ENCODE data around the gene FEZF2. TPM values are rescaled to one million over a fixed set of nuclear protein-coding genes. Genes with fewer than 3 reads are reported as not detected.

Gene FEZF2
- total RNA-seq, 1 donor from 2014 or later: not detected

DNA sequence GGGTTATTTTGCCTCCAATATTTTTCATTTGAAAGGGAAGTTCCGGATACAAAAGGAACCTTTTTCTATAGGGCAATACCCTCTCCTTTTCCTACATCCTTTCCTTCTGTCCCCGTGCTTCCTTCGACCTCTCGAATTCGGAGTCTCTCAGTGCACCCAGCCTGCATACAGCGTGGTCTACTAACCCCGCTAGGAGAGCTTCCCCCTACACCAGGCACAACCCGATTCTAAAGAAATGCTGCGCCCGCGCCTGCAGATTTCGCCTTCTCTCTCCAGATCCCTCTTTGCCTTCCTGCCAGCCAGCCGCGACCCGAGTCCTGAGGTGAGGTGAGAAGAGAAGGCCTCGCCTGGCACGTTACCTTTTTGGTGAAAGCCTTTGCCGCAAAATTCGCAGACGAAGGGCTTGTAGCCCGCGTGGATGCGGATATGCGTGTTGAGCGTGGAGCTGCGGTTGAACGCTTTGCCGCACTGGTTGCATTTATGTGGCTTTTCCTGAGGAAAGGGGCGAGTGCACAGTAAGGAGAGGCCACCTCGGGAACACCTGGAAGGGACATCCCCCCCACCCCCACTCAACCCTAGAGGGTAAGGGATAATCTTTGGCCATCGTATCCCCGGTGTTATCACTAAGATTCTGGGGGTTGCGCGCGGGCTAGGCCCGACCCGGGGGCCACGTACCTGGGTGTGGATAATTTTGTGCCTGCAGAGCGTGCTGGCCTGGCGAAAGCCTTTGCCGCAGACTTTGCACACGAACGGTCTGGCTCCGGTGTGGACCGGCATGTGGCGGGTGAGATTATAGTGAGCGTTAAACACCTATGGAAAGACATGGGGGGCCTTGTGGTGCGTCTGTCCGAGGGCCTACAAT lies 2.3 kb downstream of the FEZF2 start:
- H3K4me1 Mint-ChIP-seq (ENCODE audit: low read depth): no peaks in the 10 kb centered on the region
- no peak overlapping the region for H3K27ac Mint-ChIP-seq
- no peak for DNase-seq (ENCODE audit: low spot score)
- intact Hi-C loops (cut with micrococcal nuclease): loop anchor here (10.0 kb wide), 2 partner anchors 504 to 806 kb away; partner anchors contain the start of genes CADPS and PTPRG
- H3K4me3 Mint-ChIP-seq (ENCODE audit: low read depth): no peak overlapping the region
- H3K9me3 Mint-ChIP-seq: peaks cover 4% of the 10 kb centered on the region
- no peaks in the 10 kb centered on the region for H3K36me3 Mint-ChIP-seq (ENCODE audit: low read depth)
- peaks cover 85% of the 10 kb centered on the region for H3K27me3 Mint-ChIP-seq (ENCODE audit: low read depth)

DNA sequence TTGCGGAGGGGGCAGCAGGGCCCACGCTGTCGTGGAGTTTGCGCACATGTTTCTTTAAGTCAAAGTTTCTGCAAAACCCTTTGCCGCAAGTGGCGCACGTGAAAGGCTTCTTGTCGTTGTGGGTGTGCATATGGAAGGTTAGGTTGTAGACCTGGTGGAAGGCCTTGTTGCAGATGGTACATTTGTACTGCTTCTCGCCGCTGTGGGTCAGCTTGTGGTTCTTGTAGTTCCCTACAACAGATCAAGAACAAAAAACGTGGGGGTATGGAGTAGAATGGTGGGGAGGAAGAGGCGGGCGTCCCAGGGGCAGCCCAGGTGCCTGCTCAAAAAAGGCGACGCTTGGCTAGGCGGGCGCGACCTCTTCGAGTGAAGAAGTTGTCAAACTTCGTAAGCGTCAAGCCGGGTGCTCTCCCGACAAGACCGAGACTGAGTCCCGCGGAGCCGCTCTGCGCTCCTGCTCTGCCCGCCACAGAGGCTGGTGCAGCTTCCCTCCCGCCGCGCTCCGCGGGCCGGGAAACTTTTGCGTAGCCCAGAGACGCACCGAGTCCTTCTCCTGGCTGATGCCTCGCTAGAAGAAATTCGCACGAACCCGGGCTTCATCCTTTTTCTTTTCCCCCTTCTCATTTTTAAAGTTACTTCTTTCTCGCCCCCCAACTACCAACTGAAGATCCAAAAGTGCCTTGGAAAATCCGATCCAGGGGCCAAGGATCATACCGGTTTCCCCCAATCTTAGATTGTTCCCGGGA lies 3.1 kb downstream of the FEZF2 start:
- H3K36me3 Mint-ChIP-seq (ENCODE audit: low read depth): no peaks in the 10 kb centered on the region
- intact Hi-C loops (cut with micrococcal nuclease): loop anchor here (10.0 kb wide), 2 partner anchors 505 to 805 kb away; partner anchors contain the start of genes CADPS and PTPRG

GRCh38 chr3:62369476-62369743 lies 3.9 kb downstream of the FEZF2 start:
- Mint-ChIP-seq H3K4me1 (ENCODE audit: low read depth) (no peaks in the 10 kb centered on the region), H3K27ac (no peak overlapping the region), H3K27me3 (ENCODE audit: low read depth) (peaks cover 83% of the 10 kb centered on the region), H3K9me3 (peaks cover 4% of the 10 kb centered on the region), H3K4me3 (ENCODE audit: low read depth) (no peak overlapping the region), H3K36me3 (ENCODE audit: low read depth) (no peaks in the 10 kb centered on the region)
- no peak for DNase-seq (ENCODE audit: low spot score)
- intact Hi-C loops (cut with micrococcal nuclease): no loop called here

More for the DNA sequence above, 3.1 kb downstream of the FEZF2 start:
- no peak for DNase-seq (ENCODE audit: low spot score)
- no peak overlapping the region for H3K4me3 Mint-ChIP-seq (ENCODE audit: low read depth)
- peaks cover 85% of the 10 kb centered on the region for H3K27me3 Mint-ChIP-seq (ENCODE audit: low read depth)
- H3K9me3 Mint-ChIP-seq: peaks cover 4% of the 10 kb centered on the region
- H3K4me1 Mint-ChIP-seq (ENCODE audit: low read depth): no peaks in the 10 kb centered on the region
- no peak overlapping the region for H3K27ac Mint-ChIP-seq

DNA sequence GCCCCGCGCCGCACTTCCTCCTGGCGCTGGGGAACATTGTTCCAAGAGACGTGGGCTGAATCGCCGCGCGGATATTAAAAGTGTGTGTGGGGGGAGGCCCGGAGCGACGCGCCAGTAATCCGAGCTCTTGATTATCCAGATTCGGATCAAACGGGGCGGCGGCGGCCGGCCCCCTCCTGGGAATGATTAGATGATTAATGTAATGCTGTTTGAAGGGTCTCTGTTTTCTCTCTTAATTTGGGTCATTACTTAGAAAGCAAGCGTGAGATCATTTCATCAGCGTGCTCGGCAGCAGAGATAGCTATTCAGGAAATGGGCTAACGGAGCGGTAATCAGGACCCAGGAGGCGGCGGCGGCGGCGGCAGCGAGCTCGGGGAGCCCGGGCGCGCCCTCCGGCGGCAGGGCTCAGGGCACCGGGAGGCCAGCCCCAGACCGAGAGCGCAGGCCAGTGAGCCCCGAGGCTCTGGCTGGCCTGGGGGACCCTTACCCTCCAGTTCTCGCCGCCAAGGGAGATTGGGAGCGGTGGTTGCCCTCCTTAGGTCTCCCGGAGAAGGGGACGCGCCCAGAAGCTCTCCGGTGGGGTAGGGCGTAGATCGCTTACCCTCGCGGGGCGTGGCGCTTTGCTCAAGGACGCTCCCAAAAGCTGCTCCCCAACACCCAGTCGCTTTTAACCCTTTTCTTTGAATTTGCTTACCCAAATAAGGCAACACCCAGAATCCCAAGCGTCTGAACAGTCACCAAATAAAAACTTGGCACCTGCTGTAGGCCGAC lies 4.5 kb downstream of the FEZF2 start:
- Mint-ChIP-seq H3K27ac (no peak overlapping the region), H3K27me3 (ENCODE audit: low read depth) (peaks cover 81% of the 10 kb centered on the region), H3K4me3 (ENCODE audit: low read depth) (no peak overlapping the region), H3K9me3 (peaks cover 4% of the 10 kb centered on the region), H3K36me3 (ENCODE audit: low read depth) (no peaks in the 10 kb centered on the region), H3K4me1 (ENCODE audit: low read depth) (no peaks in the 10 kb centered on the region)
- intact Hi-C loops (cut with micrococcal nuclease): no loop called here
- no peak for DNase-seq (ENCODE audit: low spot score)

DNA sequence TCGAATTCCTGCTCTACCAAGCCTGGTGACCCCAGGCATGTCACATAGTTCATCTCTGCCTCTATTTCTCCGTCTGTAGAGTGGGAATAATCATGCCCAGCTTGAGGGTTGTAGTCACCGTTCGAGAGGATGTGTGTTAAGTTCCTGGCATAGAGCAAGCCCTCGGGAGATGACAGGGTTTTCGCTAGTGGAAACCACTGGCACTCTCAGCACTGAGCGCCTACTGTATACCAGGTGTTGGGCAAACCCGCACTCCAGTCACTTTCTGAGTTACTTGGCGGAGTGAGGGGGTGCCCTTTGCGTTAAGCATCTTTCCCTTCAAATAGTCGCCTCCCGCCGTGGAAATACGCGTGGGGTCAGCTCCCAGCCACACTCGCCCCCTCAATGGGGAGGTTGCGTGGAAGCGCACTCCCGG lies 5.1 kb downstream of the FEZF2 start:
- H3K9me3 Mint-ChIP-seq: peaks cover 4% of the 10 kb centered on the region
- DNase-seq (ENCODE audit: low spot score): no peak

DNA sequence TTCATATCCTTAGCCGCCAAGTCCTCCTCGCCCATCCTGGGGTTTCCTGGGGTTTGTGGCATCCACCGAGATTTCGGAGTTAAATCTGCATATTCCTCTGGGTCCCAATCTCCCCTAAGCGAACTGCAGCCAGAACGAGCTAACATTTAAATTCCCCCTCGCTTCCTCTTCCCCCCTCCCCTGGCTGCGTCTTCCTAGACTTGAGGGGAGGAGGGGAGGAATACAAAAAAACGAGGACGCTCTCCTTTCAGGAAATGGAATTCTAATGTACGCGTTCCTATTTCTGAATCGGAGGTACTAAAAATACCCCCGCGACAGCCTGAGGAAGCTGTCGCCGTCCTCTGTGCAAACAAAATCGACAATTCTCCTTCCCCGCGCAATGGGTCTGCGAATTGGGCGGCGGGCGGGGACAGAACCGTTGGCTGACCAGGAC lies 5.6 kb downstream of the FEZF2 start:
- peaks cover 76% of the 10 kb centered on the region for H3K27me3 Mint-ChIP-seq (ENCODE audit: low read depth)
- no peaks in the 10 kb centered on the region for H3K4me1 Mint-ChIP-seq (ENCODE audit: low read depth)
- DNase-seq (ENCODE audit: low spot score): no peak
- intact Hi-C loops (cut with micrococcal nuclease): no loop called here
- H3K27ac Mint-ChIP-seq: no peak overlapping the region
- H3K36me3 Mint-ChIP-seq (ENCODE audit: low read depth): no peaks in the 10 kb centered on the region
- H3K4me3 Mint-ChIP-seq (ENCODE audit: low read depth): no peak overlapping the region
- peaks cover 4% of the 10 kb centered on the region for H3K9me3 Mint-ChIP-seq

More for the DNA sequence above, 5.1 kb downstream of the FEZF2 start:
- H3K27me3 Mint-ChIP-seq (ENCODE audit: low read depth): peaks cover 79% of the 10 kb centered on the region
- H3K4me1 Mint-ChIP-seq (ENCODE audit: low read depth): no peaks in the 10 kb centered on the region
- H3K27ac Mint-ChIP-seq: no peak overlapping the region
- no peaks in the 10 kb centered on the region for H3K36me3 Mint-ChIP-seq (ENCODE audit: low read depth)
- H3K4me3 Mint-ChIP-seq (ENCODE audit: low read depth): no peak overlapping the region
- intact Hi-C loops (cut with micrococcal nuclease): no loop called here

DNA sequence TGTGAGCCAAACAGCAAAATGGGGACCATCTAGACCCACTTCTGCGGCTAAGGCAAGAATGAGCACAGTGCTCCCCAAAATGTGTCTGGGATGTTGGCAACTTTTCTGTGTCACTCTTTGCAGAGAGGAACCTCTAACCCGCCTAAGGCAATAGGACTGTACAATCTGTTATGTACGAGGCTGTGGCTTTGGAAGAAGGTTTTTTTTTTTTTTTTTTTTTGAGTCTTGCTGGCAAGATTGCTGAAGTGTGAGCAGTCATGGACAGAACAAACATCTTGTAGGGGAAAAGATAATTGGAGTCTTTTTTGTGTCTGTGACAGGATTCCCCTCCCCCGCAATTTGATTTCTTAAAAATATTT lies 7.2 kb downstream of the FEZF2 start:
- Mint-ChIP-seq H3K27me3 (ENCODE audit: low read depth) (peaks cover 68% of the 10 kb centered on the region), H3K4me1 (ENCODE audit: low read depth) (no peaks in the 10 kb centered on the region), H3K4me3 (ENCODE audit: low read depth) (no peak overlapping the region), H3K9me3 (peaks cover 4% of the 10 kb centered on the region), H3K27ac (no peak overlapping the region), H3K36me3 (ENCODE audit: low read depth) (no peaks in the 10 kb centered on the region)
- intact Hi-C loops (cut with micrococcal nuclease): no loop called here
- no peak for DNase-seq (ENCODE audit: low spot score)

DNA sequence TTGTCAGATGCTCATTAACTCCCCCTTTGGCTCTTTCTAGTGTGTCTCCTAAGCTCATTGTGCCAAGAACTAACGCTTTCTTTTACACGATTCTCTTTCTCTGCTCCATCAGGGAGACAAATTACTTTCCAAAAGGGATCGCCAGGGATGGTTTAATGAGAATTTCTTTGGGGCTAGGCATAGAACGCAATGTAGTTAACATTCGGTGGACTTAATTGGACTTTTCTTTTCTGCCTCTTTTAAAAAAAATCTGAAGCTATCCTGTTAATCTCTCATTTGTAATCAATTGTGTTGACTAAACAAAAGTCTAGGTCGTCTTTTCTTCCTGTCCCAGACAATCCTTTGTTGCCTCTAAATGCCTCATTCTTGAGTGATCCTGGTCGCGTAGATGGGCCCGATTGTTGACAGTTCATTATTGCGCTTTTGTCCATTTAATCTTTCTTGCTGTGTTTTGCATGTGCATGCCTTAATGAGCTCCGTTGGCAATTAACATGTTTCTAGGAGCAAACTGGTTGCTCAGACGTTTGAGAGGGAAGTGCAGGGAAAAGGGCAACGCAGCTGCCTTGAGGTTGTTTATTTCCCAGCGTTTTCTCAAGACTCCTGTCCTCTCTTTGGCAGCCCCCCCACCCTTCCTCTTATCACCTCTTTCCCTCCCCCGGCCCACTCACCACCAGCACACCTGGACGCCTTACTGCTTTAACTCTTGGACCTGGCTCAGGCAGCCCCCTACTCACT lies 7.8 kb downstream of the FEZF2 start:
- Mint-ChIP-seq H3K9me3 (peaks cover 4% of the 10 kb centered on the region), H3K27me3 (ENCODE audit: low read depth) (peaks cover 62% of the 10 kb centered on the region), H3K36me3 (ENCODE audit: low read depth) (no peaks in the 10 kb centered on the region), H3K4me3 (ENCODE audit: low read depth) (no peak overlapping the region), H3K27ac (no peak overlapping the region), H3K4me1 (ENCODE audit: low read depth) (no peaks in the 10 kb centered on the region)
- DNase-seq (ENCODE audit: low spot score): no peak
- intact Hi-C loops (cut with micrococcal nuclease): no loop called here

DNA sequence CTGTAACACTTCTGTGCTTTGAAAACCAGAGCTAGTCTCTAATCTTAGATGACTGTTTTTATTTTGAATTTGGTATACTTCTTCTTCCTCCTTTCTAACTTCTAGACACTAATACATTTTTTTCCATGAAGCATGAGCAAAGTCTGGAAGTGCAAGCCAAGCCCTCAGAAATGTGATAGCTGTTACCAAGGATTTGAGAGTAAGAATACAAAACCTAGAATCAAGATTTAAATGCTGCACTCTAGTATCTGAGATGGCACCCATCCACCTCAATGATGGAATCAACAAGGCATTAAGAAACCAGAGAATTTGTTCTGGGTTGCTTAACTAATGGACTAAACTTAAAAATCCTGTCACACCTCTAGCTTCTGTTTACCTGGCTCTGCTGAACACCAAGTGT lies 9.2 kb downstream of the FEZF2 start:
- Mint-ChIP-seq H3K4me3 (ENCODE audit: low read depth) (no peak overlapping the region), H3K9me3 (no peaks in the 10 kb centered on the region)

DNA sequence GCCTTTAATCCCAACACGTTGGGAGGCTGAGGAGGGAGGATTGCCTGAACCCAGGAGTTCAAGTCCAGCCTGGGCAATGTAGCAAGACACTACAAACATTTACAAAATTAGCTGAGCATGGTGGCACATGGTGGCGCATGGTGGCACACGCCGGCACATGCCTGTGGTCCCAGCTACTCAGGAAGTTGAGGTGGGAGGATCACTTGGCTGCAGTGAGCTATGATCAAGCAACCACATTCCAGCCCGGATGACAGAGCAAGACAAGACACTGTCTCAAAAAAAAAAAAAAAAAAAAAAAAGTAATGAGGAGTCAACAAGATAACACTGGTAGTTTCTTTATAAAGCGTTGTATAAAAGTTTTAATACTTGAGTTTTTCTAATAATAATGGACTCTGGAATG lies 10.1 kb downstream of the FEZF2 start:
- no peak overlapping the region for H3K4me3 Mint-ChIP-seq (ENCODE audit: low read depth)
- H3K36me3 Mint-ChIP-seq (ENCODE audit: low read depth): no peaks in the 10 kb centered on the region
- H3K27ac Mint-ChIP-seq: no peak overlapping the region
- intact Hi-C loops (cut with micrococcal nuclease): no loop called here
- H3K27me3 Mint-ChIP-seq (ENCODE audit: low read depth): peaks cover 41% of the 10 kb centered on the region
- H3K4me1 Mint-ChIP-seq (ENCODE audit: low read depth): no peaks in the 10 kb centered on the region
- H3K9me3 Mint-ChIP-seq: no peaks in the 10 kb centered on the region
- no peak for DNase-seq (ENCODE audit: low spot score)

More for the DNA sequence above, 9.2 kb downstream of the FEZF2 start:
- Mint-ChIP-seq H3K36me3 (ENCODE audit: low read depth) (no peaks in the 10 kb centered on the region), H3K27ac (no peak overlapping the region), H3K27me3 (ENCODE audit: low read depth) (peaks cover 49% of the 10 kb centered on the region), H3K4me1 (ENCODE audit: low read depth) (no peaks in the 10 kb centered on the region)
- intact Hi-C loops (cut with micrococcal nuclease): no loop called here
- DNase-seq (ENCODE audit: low spot score): no peak

DNA sequence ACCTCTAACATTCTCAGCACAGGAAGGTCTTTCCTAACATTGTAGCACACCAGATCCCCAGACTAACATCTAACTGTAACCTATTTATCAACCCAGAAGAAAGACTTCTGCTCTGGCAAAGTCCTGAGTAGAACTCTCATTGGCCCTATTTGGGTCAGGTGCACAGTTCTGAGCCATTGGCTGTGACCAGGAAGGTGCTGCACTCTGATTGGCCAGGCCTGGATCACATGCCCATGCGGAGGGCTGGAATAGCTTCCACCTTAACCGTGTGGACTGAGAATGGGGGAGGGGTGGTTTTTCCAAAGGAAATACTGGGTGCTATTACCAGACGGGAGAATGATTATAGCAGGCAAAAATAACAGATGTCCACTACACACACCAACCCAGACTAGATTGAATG lies 11.5 kb downstream of the FEZF2 start:
- no peaks in the 10 kb centered on the region for H3K9me3 Mint-ChIP-seq
- H3K27ac Mint-ChIP-seq: no peak overlapping the region
- DNase-seq (ENCODE audit: low spot score): no peak
- H3K36me3 Mint-ChIP-seq (ENCODE audit: low read depth): no peaks in the 10 kb centered on the region
- H3K4me3 Mint-ChIP-seq (ENCODE audit: low read depth): no peak overlapping the region
- H3K27me3 Mint-ChIP-seq (ENCODE audit: low read depth): peaks cover 27% of the 10 kb centered on the region
- intact Hi-C loops (cut with micrococcal nuclease): no loop called here
- no peaks in the 10 kb centered on the region for H3K4me1 Mint-ChIP-seq (ENCODE audit: low read depth)

DNA sequence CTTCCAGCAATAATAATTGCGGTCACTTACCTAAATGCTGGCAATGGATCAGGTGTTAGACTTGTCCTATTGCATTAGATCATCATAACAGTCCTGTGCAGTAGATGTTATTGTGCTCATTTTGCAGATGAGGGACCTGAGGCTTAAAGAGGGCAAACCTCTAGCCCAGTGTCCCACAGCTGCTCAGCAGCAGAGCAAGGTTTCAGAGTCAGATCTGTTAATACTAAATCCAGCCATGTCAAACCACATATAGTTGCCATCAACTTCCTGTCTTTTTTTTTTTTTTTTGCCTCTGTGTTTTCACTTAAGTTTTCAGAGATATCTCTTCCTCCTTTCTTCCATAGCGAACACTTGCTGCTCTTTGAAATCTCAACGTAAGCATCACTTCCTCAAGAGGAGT lies 12.1 kb downstream of the FEZF2 start:
- Mint-ChIP-seq H3K4me1 (ENCODE audit: low read depth) (no peaks in the 10 kb centered on the region), H3K27me3 (ENCODE audit: low read depth) (peaks cover 21% of the 10 kb centered on the region), H3K4me3 (ENCODE audit: low read depth) (no peak overlapping the region), H3K27ac (no peak overlapping the region), H3K36me3 (ENCODE audit: low read depth) (no peaks in the 10 kb centered on the region), H3K9me3 (no peaks in the 10 kb centered on the region)
- intact Hi-C loops (cut with micrococcal nuclease): no loop called here
- DNase-seq (ENCODE audit: low spot score): no peak
